ENCODE data around the gene MACROD2. TPM values are rescaled to one million over a fixed set of nuclear protein-coding genes. Genes with fewer than 3 reads are reported as not detected.

The MACROD2 gene
- polyA plus RNA-seq, 1 donor from 2014 or later, result 23.2 TPM

DNA sequence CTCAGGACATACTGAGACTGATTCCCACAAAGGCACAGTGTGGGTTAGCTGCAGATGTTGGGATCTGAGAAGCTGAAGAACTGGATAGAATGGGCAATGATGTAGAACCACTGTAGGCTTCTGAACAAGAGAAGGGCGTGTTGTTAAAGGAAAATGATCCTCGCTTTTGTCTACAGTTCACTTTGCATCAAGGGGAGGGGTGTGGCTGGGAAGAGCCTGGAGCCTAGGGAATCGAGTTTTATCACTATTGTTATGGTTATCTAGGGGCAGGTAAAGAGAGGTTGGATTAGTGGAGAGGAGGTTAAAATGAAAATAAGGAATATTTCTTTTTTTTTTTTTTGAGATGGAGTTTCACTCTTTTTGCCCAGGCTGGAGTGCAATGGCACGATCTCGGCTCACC is 1809.8 kb downstream of the MACROD2 start:
- Histone ChIP-seq H3K4me3 (ENCODE audit: low read length) (no peak overlapping the region), H3K9me2 (ENCODE audit: insufficient read depth, low read length) (no peaks in the 10 kb centered on the region), H3K79me2 (replicated peaks; ENCODE audit: insufficient read depth, low read length) (no peaks in the 10 kb centered on the region), H3K27me3 (ENCODE audit: insufficient read depth, low read depth, low read length) (no peaks in the 10 kb centered on the region), H3K36me3 (ENCODE audit: insufficient read depth, low read length) (no peaks in the 10 kb centered on the region), H3K9ac (ENCODE audit: low read length) (no peak overlapping the region), H3K27ac (ENCODE audit: low read length) (no peak overlapping the region), H2AFZ (ENCODE audit: low read depth, low read length) (no peak overlapping the region), H4K20me1 (ENCODE audit: insufficient read depth) (no peaks in the 10 kb centered on the region), H3K4me2 (ENCODE audit: low read length) (no peak overlapping the region), H3F3A (ENCODE audit: insufficient read depth, low read length, poor library complexity, severe bottlenecking) (no peaks in the 10 kb centered on the region), H3K9me3 (ENCODE audit: low read length) (no peaks in the 10 kb centered on the region)
- TF ChIP-seq SMC3 (conservative IDR thresholded peaks at IDR 0.05; ENCODE audit: poor library complexity), result no peak
- TF ChIP-seq, protein P1, sequence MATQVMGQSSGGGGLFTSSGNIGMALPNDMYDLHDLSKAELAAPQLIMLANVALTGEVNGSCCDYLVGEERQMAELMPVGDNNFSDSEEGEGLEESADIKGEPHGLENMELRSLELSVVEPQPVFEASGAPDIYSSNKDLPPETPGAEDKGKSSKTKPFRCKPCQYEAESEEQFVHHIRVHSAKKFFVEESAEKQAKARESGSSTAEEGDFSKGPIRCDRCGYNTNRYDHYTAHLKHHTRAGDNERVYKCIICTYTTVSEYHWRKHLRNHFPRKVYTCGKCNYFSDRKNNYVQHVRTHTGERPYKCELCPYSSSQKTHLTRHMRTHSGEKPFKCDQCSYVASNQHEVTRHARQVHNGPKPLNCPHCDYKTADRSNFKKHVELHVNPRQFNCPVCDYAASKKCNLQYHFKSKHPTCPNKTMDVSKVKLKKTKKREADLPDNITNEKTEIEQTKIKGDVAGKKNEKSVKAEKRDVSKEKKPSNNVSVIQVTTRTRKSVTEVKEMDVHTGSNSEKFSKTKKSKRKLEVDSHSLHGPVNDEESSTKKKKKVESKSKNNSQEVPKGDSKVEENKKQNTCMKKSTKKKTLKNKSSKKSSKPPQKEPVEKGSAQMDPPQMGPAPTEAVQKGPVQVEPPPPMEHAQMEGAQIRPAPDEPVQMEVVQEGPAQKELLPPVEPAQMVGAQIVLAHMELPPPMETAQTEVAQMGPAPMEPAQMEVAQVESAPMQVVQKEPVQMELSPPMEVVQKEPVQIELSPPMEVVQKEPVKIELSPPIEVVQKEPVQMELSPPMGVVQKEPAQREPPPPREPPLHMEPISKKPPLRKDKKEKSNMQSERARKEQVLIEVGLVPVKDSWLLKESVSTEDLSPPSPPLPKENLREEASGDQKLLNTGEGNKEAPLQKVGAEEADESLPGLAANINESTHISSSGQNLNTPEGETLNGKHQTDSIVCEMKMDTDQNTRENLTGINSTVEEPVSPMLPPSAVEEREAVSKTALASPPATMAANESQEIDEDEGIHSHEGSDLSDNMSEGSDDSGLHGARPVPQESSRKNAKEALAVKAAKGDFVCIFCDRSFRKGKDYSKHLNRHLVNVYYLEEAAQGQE (IDR thresholded peaks at IDR 0.05; ENCODE audit: borderline replicate concordance), result no peak
- TF ChIP-seq MXI1 (conservative IDR thresholded peaks at IDR 0.05; ENCODE audit: poor library complexity, severe bottlenecking), result no peak
- TF ChIP-seq TAF1 (IDR thresholded peaks at IDR 0.05; ENCODE audit: low read depth), result no peak
- no peak for TF ChIP-seq POLR2AphosphoS5 (IDR thresholded peaks at IDR 0.05)
- TF ChIP-seq EP300 (conservative IDR thresholded peaks at IDR 0.05; ENCODE audit: poor library complexity, severe bottlenecking), result no peak
- TF ChIP-seq, protein P2, sequence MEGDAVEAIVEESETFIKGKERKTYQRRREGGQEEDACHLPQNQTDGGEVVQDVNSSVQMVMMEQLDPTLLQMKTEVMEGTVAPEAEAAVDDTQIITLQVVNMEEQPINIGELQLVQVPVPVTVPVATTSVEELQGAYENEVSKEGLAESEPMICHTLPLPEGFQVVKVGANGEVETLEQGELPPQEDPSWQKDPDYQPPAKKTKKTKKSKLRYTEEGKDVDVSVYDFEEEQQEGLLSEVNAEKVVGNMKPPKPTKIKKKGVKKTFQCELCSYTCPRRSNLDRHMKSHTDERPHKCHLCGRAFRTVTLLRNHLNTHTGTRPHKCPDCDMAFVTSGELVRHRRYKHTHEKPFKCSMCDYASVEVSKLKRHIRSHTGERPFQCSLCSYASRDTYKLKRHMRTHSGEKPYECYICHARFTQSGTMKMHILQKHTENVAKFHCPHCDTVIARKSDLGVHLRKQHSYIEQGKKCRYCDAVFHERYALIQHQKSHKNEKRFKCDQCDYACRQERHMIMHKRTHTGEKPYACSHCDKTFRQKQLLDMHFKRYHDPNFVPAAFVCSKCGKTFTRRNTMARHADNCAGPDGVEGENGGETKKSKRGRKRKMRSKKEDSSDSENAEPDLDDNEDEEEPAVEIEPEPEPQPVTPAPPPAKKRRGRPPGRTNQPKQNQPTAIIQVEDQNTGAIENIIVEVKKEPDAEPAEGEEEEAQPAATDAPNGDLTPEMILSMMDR (IDR thresholded peaks at IDR 0.05; ENCODE audit: poor library complexity, severe bottlenecking), result no peak

DNA sequence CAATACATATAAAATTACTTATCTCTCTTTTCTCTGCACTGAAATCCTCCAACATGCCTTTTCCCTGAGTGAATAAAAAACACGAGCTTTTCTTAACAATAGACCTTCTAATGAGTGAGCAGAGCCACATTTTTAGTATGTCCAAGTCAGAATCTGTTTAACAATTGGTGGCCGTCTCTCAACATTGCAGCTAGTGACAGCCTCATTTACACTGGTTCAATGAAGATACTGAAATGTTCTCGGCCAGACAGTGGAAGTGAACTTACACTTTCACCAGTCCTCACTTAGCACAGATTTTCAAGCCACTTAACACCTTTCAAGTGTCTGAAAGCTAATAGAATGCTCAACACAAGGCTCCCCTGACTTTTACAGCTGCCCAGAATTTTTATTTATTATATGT is 1810.8 kb downstream of the MACROD2 start:
- H3K9me2 ChIP-seq (ENCODE audit: insufficient read depth, low read length), result no peaks in the 10 kb centered on the region
- no peak overlapping the region for H2AFZ ChIP-seq (ENCODE audit: low read depth, low read length)
- H3K9ac ChIP-seq (ENCODE audit: low read length), result no peak overlapping the region
- no peak overlapping the region for H3K27ac ChIP-seq (ENCODE audit: low read length)
- H3F3A ChIP-seq (ENCODE audit: insufficient read depth, low read length, poor library complexity, severe bottlenecking), result no peaks in the 10 kb centered on the region
- H4K20me1 ChIP-seq (ENCODE audit: insufficient read depth), result no peaks in the 10 kb centered on the region
- no peaks in the 10 kb centered on the region for H3K79me2 ChIP-seq (replicated peaks; ENCODE audit: insufficient read depth, low read length)
- no peaks in the 10 kb centered on the region for H3K36me3 ChIP-seq (ENCODE audit: insufficient read depth, low read length)
- TF ChIP-seq SMC3 (conservative IDR thresholded peaks at IDR 0.05; ENCODE audit: poor library complexity) (no peak), TAF1 (IDR thresholded peaks at IDR 0.05; ENCODE audit: low read depth) (no peak), POLR2AphosphoS5 (IDR thresholded peaks at IDR 0.05) (peak; percentile 25), EZH2 (IDR thresholded peaks at IDR 0.05; ENCODE audit: borderline replicate concordance, insufficient read depth, low read length, poor library complexity, severe bottlenecking) (no peak), EP300 (conservative IDR thresholded peaks at IDR 0.05; ENCODE audit: poor library complexity, severe bottlenecking) (no peak), MXI1 (conservative IDR thresholded peaks at IDR 0.05; ENCODE audit: poor library complexity, severe bottlenecking) (no peak), RAD21 (conservative IDR thresholded peaks at IDR 0.05) (no peak)
- TF ChIP-seq, protein P1 (IDR thresholded peaks at IDR 0.05; ENCODE audit: borderline replicate concordance), result peak; percentile 20
- TF ChIP-seq, protein P2 (IDR thresholded peaks at IDR 0.05; ENCODE audit: poor library complexity, severe bottlenecking), result no peak
- no peak overlapping the region for H3K4me3 ChIP-seq (ENCODE audit: low read length)
- no peaks in the 10 kb centered on the region for H3K27me3 ChIP-seq (ENCODE audit: insufficient read depth, low read depth, low read length)
- H3K4me2 ChIP-seq (ENCODE audit: low read length), result no peak overlapping the region
- H3K9me3 ChIP-seq (ENCODE audit: low read length), result no peaks in the 10 kb centered on the region
